ENCODE data around the gene HBD.

HBD gene

DNA sequence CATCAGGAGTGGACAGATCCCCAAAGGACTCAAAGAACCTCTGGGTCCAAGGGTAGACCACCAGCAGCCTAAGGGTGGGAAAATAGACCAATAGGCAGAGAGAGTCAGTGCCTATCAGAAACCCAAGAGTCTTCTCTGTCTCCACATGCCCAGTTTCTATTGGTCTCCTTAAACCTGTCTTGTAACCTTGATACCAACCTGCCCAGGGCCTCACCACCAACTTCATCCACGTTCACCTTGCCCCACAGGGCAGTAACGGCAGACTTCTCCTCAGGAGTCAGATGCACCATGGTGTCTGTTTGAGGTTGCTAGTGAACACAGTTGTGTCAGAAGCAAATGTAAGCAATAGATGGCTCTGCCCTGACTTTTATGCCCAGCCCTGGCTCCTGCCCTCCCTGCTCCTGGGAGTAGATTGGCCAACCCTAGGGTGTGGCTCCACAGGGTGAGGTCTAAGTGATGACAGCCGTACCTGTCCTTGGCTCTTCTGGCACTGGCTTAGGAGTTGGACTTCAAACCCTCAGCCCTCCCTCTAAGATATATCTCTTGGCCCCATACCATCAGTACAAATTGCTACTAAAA, 7.5 kb downstream of the HBD start, which contains the start of gene HBB:
HBB (minus strand) TSS at position 340 of the 579 bp plus-strand sequence; CDS start at position 290, 50 bp downstream.
- Histone ChIP-seq H3K4me1 (ENCODE audit: low read length) (peaks cover 34% of the 10 kb centered on the region), H3F3A (ENCODE audit: insufficient read depth, low read length) (peaks cover 32% of the 10 kb centered on the region), H3K36me3 (replicated peaks; ENCODE audit: insufficient read depth, low read length) (no peaks in the 10 kb centered on the region), H2AFZ (ENCODE audit: low read length) (no peak within 1 kb of the TSS), H3K9me2 (replicated peaks; ENCODE audit: insufficient read depth, low read length) (no peaks in the 10 kb centered on the region), H3K4me3 (ENCODE audit: low read length) (peak within 1 kb of the TSS; percentile 35; the same call in 1 of the 2 replicates), H3K9me3 (replicated peaks; ENCODE audit: insufficient read depth, low read length) (no peaks in the 10 kb centered on the region), H3K27ac (ENCODE audit: low read length) (peak within 1 kb of the TSS; percentile 26; the same call in 1 of the 2 replicates), H4K20me1 (ENCODE audit: insufficient read depth, low read length) (no peaks in the 10 kb centered on the region), H3K79me2 (ENCODE audit: low read length) (no peaks in the 10 kb centered on the region), H3K27me3 (replicated peaks; ENCODE audit: insufficient read depth, low read length) (no peaks in the 10 kb centered on the region), H3K9ac (ENCODE audit: low read length) (peak within 1 kb of the TSS; percentile 43; the same call in 1 of the 2 replicates), H3K4me2 (ENCODE audit: low read depth, low read length) (peak within 1 kb of the TSS; percentile 69; the same call in 1 of the 2 replicates)
- TF ChIP-seq, protein P1, sequence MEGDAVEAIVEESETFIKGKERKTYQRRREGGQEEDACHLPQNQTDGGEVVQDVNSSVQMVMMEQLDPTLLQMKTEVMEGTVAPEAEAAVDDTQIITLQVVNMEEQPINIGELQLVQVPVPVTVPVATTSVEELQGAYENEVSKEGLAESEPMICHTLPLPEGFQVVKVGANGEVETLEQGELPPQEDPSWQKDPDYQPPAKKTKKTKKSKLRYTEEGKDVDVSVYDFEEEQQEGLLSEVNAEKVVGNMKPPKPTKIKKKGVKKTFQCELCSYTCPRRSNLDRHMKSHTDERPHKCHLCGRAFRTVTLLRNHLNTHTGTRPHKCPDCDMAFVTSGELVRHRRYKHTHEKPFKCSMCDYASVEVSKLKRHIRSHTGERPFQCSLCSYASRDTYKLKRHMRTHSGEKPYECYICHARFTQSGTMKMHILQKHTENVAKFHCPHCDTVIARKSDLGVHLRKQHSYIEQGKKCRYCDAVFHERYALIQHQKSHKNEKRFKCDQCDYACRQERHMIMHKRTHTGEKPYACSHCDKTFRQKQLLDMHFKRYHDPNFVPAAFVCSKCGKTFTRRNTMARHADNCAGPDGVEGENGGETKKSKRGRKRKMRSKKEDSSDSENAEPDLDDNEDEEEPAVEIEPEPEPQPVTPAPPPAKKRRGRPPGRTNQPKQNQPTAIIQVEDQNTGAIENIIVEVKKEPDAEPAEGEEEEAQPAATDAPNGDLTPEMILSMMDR (IDR thresholded peaks at IDR 0.05; ENCODE audit: low read length) = no peak
- TF ChIP-seq EZH2 (optimal IDR thresholded peaks at IDR 0.05; ENCODE audit: low read depth, low read length) (no peak), EZH2phosphoT487 (IDR thresholded peaks at IDR 0.05; ENCODE audit: low read length) (no peak)
- no peak for DNase-seq

DNA sequence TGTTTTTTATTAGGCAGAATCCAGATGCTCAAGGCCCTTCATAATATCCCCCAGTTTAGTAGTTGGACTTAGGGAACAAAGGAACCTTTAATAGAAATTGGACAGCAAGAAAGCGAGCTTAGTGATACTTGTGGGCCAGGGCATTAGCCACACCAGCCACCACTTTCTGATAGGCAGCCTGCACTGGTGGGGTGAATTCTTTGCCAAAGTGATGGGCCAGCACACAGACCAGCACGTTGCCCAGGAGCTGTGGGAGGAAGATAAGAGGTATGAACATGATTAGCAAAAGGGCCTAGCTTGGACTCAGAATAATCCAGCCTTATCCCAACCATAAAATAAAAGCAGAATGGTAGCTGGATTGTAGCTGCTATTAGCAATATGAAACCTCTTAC, 8.8 kb downstream of the HBD start:
- Histone ChIP-seq H3K4me2 (ENCODE audit: low read depth, low read length) (no peak overlapping the region), H3K4me3 (ENCODE audit: low read length) (no peak overlapping the region), H3K27me3 (replicated peaks; ENCODE audit: insufficient read depth, low read length) (no peaks in the 10 kb centered on the region), H3K9ac (ENCODE audit: low read length) (no peak overlapping the region), H2AFZ (ENCODE audit: low read length) (no peak overlapping the region), H3K9me2 (replicated peaks; ENCODE audit: insufficient read depth, low read length) (no peaks in the 10 kb centered on the region), H3K79me2 (ENCODE audit: low read length) (no peaks in the 10 kb centered on the region), H3K4me1 (ENCODE audit: low read length) (peaks cover 21% of the 10 kb centered on the region), H3K27ac (ENCODE audit: low read length) (no peak overlapping the region), H4K20me1 (ENCODE audit: insufficient read depth, low read length) (no peaks in the 10 kb centered on the region), H3F3A (ENCODE audit: insufficient read depth, low read length) (peaks cover 21% of the 10 kb centered on the region), H3K9me3 (replicated peaks; ENCODE audit: insufficient read depth, low read length) (no peaks in the 10 kb centered on the region), H3K36me3 (replicated peaks; ENCODE audit: insufficient read depth, low read length) (no peaks in the 10 kb centered on the region)
- TF ChIP-seq, protein P1 (IDR thresholded peaks at IDR 0.05; ENCODE audit: low read length) = no peak
- TF ChIP-seq EZH2phosphoT487 (IDR thresholded peaks at IDR 0.05; ENCODE audit: low read length) (no peak), EZH2 (optimal IDR thresholded peaks at IDR 0.05; ENCODE audit: low read depth, low read length) (no peak)
- DNase-seq = no peak

DNA sequence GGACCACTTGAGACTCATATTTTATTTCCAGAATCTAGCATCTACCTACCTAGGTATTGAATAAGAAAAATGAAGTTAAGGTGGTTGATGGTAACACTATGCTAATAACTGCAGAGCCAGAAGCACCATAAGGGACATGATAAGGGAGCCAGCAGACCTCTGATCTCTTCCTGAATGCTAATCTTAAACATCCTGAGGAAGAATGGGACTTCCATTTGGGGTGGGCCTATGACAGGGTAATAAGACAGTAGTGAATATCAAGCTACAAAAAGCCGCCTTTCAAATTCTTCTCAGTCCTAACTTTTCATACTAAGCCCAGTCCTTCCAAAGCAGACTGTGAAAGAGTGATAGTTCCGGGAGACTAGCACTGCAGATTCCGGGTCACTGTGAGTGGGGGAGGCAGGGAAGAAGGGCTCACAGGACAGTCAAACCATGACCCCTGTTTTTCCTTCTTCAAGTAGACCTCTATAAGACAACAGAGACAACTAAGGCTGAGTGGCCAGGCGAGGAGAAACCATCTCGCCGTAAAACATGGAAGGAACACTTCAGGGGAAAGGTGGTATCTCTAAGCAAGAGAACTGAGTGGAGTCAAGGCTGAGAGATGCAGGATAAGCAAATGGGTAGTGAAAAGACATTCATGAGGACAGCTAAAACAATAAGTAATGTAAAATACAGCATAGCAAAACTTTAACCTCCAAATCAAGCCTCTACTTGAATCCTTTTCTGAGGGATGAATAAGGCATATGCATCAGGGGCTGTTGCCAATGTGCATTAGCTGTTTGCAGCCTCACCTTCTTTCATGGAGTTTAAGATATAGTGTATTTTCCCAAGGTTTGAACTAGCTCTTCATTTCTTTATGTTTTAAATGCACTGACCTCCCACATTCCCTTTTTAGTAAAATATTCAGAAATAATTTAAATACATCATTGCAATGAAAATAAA, 9.5 kb downstream of the HBD start:
- Histone ChIP-seq H4K20me1 (ENCODE audit: insufficient read depth, low read length) (no peaks in the 10 kb centered on the region), H3K9me3 (replicated peaks; ENCODE audit: insufficient read depth, low read length) (no peaks in the 10 kb centered on the region), H2AFZ (ENCODE audit: low read length) (no peak overlapping the region), H3K36me3 (replicated peaks; ENCODE audit: insufficient read depth, low read length) (no peaks in the 10 kb centered on the region), H3F3A (ENCODE audit: insufficient read depth, low read length) (peaks cover 14% of the 10 kb centered on the region), H3K9ac (ENCODE audit: low read length) (no peak overlapping the region), H3K4me3 (ENCODE audit: low read length) (no peak overlapping the region), H3K4me2 (ENCODE audit: low read depth, low read length) (no peak overlapping the region), H3K4me1 (ENCODE audit: low read length) (peaks cover 14% of the 10 kb centered on the region), H3K27ac (ENCODE audit: low read length) (no peak overlapping the region), H3K27me3 (replicated peaks; ENCODE audit: insufficient read depth, low read length) (no peaks in the 10 kb centered on the region), H3K9me2 (replicated peaks; ENCODE audit: insufficient read depth, low read length) (no peaks in the 10 kb centered on the region), H3K79me2 (ENCODE audit: low read length) (no peaks in the 10 kb centered on the region)
- TF ChIP-seq EZH2phosphoT487 (IDR thresholded peaks at IDR 0.05; ENCODE audit: low read length) (no peak), EZH2 (optimal IDR thresholded peaks at IDR 0.05; ENCODE audit: low read depth, low read length) (no peak)
- TF ChIP-seq, protein P1 (IDR thresholded peaks at IDR 0.05; ENCODE audit: low read length) = no peak
- DNase-seq = no peak
